Neutrophil (primary cell): ENCODE results near the gene NMT1.

ENCODE experiments used
- H3K27ac ChIP-seq: fragments of 200-600 bp; sonication (generic); 2 replicates; pipeline ENCODE4 v1.5.1; 2016; ENCODE audit warnings: mild to moderate bottlenecking, moderate library complexity
- H3K27me3 ChIP-seq: fragments of 200-600 bp; sonication (generic); 2 replicates; pipeline ENCODE4 v1.6.0; 2016; ENCODE audit warnings: mild to moderate bottlenecking
- H3K36me3 ChIP-seq: fragments of 200-600 bp; sonication (generic); 2 replicates; pipeline ENCODE4 v1.5.1; 2017
- H3K4me1 ChIP-seq, 2 experiments: fragments of 200-600 bp in 1 of 2; sonication (generic) in 1 of 2; 1 replicate in 1 of 2; 2 replicates in 1 of 2; pipeline versions ENCODE4 v1.5.1 to v1.6.1; 2013 to 2016; ENCODE audit warnings: low read depth in 1 of 2, low read length in 1 of 2, mild to moderate bottlenecking in 1 of 2, moderate library complexity in 1 of 2; ENCODE audit not compliant: control insufficient read depth in 1 of 2, insufficient read depth in 1 of 2
- H3K4me3 ChIP-seq, 2 experiments: fragments of 200-600 bp in 1 of 2; sonication (generic) in 1 of 2; 1 replicate in 1 of 2; 2 replicates in 1 of 2; pipeline ENCODE4 v1.5.1; 2013 to 2016; ENCODE audit warnings: low read depth in 1 of 2, low read length in 1 of 2, mild to moderate bottlenecking in 1 of 2, moderate library complexity in 1 of 2
- H3K9me3 ChIP-seq: fragments of 200-600 bp; sonication (generic); 2 replicates; pipeline ENCODE4 v1.5.1; 2016
- CTCF ChIP-seq: fragments of 200-600 bp; sonication (generic); IDR thresholded peaks from 2 replicates; pipeline ENCODE4 v1.5.1; 2016; ENCODE audit warnings: antibody characterized with exemption

Gene NMT1

GRCh38 chr17:45116434-45117016 lies 55.4 kb downstream of the NMT1 start:
- Histone ChIP-seq H3K36me3 (no peaks in the 10 kb centered on the region), H3K27ac (no peak overlapping the region), H3K4me3 (no peak overlapping the region), H3K9me3 (no peaks in the 10 kb centered on the region), H3K27me3 (peaks cover 20% of the 10 kb centered on the region), H3K4me1 (no peaks in the 10 kb centered on the region)
- no peak for TF ChIP-seq CTCF

- no peak overlapping the region for H3K27ac ChIP-seq
- H3K4me3 ChIP-seq = no peak overlapping the region
- peaks cover 28% of the 10 kb centered on the region for H3K27me3 ChIP-seq
- TF ChIP-seq CTCF = no peak
- H3K36me3 ChIP-seq = no peaks in the 10 kb centered on the region
- no peaks in the 10 kb centered on the region for H3K9me3 ChIP-seq
- no peaks in the 10 kb centered on the region for H3K4me1 ChIP-seq
Observed at GRCh38 chr17:45117334-45117733, 56.2 kb downstream of the NMT1 start.

DNA sequence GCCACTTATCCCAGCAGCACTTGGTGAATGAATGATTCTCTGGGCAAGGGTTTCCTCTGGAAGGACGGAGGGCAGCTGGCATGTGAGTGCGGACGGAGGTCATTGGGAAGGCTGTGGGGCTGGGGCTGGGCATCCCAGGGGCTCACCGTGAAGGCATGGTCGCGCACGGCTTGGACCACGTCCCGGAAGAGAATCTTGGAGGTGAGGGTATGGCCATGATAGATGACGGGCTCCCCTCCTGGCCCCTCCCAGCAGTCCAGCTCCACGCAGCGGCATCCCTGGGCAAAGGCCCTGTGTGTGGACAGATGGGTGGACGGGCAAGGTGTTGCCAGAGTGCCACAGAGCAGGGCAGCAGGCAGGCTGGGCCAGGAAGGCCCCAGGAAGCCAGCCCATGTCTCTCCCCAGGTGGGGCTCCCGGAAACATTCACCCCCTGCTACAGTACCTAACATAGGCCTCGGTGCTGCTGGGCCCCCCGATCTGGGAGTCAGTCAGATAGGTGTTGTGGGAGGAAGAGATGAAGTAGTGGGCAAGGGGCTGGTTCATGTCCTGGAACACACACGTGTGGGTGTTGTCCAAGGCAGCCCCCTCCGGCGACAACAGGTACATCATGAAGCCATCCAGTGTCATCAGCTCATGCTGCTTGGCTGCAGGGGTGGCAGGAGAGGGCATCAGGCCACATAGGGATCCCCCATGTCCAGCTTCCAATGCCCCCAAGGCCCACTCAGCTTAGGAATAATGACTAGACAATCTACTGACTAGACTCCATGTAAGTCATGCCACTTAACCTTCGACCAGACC lies 56.9 kb downstream of the NMT1 start:
- H3K4me3 ChIP-seq = no peak overlapping the region
- no peak for TF ChIP-seq CTCF
- peaks cover 30% of the 10 kb centered on the region for H3K27me3 ChIP-seq
- H3K36me3 ChIP-seq = no peaks in the 10 kb centered on the region
- no peaks in the 10 kb centered on the region for H3K9me3 ChIP-seq
- no peak overlapping the region for H3K27ac ChIP-seq
- no peaks in the 10 kb centered on the region for H3K4me1 ChIP-seq

GRCh38 chr17:45118691-45119090 lies 57.6 kb downstream of the NMT1 start:
- Histone ChIP-seq H3K27ac (no peak overlapping the region), H3K4me3 (no peak overlapping the region), H3K27me3 (peaks cover 30% of the 10 kb centered on the region), H3K4me1 (no peaks in the 10 kb centered on the region), H3K36me3 (no peaks in the 10 kb centered on the region), H3K9me3 (no peaks in the 10 kb centered on the region)
- no peak for TF ChIP-seq CTCF

DNA sequence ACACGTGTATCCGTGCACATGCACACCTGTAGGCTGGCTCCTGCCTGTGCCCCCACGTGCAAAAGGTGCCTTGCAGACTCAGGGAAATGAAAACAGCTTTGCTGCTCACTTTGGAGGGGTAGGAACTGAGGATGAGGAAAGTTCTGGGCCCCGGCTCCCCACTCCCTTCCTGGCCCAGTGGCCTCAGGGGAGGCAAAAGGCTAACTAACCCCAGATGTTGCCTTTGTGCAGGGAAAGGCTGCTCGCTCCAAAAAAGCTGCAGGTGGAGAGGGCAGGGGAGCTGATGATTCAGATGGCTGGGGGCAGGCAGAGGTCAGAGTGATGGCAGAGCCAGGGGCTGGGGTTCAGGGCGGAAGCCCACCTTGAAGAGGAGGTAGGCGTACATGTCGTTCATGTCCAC lies 58.8 kb downstream of the NMT1 start:
- no peak for TF ChIP-seq CTCF
- no peaks in the 10 kb centered on the region for H3K36me3 ChIP-seq
- H3K9me3 ChIP-seq = no peaks in the 10 kb centered on the region

More for the DNA sequence above, 58.8 kb downstream of the NMT1 start:
- Histone ChIP-seq H3K27ac (no peak overlapping the region), H3K4me1 (no peaks in the 10 kb centered on the region), H3K4me3 (no peak overlapping the region), H3K27me3 (peaks cover 30% of the 10 kb centered on the region)
